GM13976 (cell line): Measurements from ENCODE around the gene BAZ1B.
"Not testable (repeated sequence)": the region's sequence is repeated elsewhere in the genome, so short reads cannot be mapped to it uniquely, and the experiment has no call there.

Source experiments
- DNase-seq: peaks from one replicate; pipeline ENCODE4 v3.0.0; 2012; ENCODE audit warnings: low spot score
- in situ Hi-C: fragments of 300-500 bp; cut with MboI; formaldehyde crosslinking; loops from one replicate; pipeline ENCODE4 v1.12.0; 2022; ENCODE audit warnings: low sequenced_read_pairs, mixed read lengths, inconsistent platforms; ENCODE audit not compliant: unreplicated experiment
- TF ChIP-seq, protein P1 (sequence below): IDR thresholded peaks from 2 replicates; pipeline ENCODE4 v1.5.1; 2012; ENCODE audit warnings: borderline replicate concordance, mild to moderate bottlenecking; ENCODE audit not compliant: insufficient read depth; ENCODE audit errors: extremely low read depth, missing control alignments, control extremely low read depth

BAZ1B gene

GRCh38 chr7:73426016-73426415 lies 96.1 kb downstream of the BAZ1B start:
- TF ChIP-seq, protein P1, sequence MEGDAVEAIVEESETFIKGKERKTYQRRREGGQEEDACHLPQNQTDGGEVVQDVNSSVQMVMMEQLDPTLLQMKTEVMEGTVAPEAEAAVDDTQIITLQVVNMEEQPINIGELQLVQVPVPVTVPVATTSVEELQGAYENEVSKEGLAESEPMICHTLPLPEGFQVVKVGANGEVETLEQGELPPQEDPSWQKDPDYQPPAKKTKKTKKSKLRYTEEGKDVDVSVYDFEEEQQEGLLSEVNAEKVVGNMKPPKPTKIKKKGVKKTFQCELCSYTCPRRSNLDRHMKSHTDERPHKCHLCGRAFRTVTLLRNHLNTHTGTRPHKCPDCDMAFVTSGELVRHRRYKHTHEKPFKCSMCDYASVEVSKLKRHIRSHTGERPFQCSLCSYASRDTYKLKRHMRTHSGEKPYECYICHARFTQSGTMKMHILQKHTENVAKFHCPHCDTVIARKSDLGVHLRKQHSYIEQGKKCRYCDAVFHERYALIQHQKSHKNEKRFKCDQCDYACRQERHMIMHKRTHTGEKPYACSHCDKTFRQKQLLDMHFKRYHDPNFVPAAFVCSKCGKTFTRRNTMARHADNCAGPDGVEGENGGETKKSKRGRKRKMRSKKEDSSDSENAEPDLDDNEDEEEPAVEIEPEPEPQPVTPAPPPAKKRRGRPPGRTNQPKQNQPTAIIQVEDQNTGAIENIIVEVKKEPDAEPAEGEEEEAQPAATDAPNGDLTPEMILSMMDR: no peak
- DNase-seq: no peak
- in situ Hi-C loops: no loop called here

DNA sequence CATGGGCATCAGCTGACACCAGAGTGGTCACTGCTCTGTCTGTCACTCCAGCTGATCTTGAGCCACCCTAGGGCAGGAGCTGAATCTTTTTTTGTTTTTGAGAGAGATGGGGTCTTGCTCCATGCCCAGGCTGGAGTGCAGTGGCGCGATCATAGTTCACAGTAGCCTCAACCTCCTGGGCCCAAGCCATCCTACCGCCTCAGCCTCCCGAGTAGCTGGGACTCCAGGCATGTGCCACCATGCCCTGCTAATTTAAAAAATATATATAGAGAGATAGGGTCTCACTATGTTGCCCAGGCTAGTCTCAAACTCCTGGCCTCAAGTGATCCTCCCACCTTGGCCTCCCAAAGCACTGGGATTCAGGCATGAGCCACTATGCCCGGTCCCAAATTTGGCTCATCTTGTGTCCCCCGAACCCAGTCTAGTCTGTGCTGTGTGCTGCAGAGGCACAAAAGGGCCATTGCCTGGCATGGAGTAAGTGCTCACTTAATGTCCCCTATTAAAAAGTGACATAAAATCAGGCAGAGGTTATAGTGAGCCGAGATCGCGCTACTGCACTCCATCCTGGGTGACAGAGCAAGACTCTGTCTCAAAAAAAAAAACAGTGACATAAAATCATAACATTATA lies 96.6 kb downstream of the BAZ1B start:
- in situ Hi-C loops: no loop called here
- DNase-seq: no peak
- TF ChIP-seq, protein P1: no peak

DNA sequence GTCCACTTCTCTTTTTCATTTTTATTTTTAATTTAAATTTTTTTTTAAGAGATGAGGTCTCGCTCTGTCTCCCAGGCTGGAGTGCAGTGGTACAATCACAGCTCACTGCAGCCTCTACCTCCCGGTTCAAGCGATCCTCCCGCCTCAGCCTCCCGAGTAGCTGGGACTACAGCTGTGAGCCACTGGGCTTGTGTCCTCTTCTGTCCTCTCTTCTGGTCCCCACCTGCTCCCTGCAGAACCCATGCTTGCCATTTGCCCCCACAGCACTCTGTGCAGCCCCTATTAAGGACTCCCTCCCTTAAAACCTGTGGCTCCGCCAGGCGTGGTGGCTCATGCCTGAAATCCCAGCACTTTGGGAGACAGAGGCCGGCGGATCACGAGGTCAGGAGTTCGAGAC lies 97.6 kb downstream of the BAZ1B start:
- no peak for DNase-seq
- TF ChIP-seq, protein P1: no peak
- in situ Hi-C loops: no loop called here

DNA sequence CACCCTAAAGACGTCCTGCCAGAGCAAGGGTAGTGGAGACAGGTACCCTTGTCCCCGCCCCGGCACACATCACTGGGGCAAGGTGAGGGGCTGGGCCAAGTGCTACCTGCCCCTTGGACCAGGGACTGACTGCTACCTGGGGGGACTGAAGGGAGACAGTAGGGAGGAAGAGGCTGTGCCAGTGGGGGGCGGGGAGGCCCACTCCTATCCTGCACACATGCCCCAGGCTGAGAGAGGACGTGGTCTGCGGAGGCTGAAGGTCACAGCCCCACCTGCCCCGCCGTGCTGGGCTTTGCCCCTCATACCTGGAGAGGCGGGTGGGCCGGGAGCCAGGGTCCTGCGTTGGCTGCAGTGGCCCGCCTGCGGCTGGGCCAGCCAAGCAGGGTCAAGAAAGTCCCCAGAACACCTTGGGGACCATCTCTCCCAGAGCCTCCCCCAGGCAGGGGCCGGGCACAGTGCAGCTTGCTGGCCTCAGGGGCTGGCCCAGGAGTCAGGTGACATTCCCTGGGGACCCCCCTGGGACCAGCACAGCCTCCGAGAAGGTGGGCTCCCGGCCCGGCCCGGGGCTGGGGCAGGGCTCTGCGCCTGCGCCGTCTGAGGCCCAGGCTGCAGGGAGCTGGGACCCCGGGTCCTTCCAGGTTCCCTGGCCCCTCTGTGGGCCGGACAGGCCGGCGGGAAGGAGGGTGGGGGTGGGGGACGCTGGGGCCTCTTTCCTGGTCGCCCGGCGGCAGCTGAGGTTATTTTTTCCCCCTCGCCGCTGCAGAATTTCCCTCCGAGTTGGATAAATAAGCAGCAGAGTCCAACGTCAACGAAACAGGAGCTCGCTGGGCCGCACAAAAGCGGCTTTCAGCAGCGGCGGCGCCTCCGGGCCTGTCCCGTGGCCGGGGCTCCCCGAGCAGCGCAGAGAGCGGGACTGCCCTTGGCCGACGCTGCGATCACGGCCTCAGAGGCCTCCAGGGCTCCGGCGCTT lies 98.3 kb downstream of the BAZ1B start:
- in situ Hi-C loops: no loop called here
- DNase-seq: peak; percentile 75

GRCh38 chr7:73420610-73421009 lies 101.5 kb downstream of the BAZ1B start:
- in situ Hi-C loops: not testable (repeated sequence)
- peak; percentile 5 for DNase-seq

More for the DNA sequence above, 98.3 kb downstream of the BAZ1B start:
- TF ChIP-seq, protein P1: no peak

DNA sequence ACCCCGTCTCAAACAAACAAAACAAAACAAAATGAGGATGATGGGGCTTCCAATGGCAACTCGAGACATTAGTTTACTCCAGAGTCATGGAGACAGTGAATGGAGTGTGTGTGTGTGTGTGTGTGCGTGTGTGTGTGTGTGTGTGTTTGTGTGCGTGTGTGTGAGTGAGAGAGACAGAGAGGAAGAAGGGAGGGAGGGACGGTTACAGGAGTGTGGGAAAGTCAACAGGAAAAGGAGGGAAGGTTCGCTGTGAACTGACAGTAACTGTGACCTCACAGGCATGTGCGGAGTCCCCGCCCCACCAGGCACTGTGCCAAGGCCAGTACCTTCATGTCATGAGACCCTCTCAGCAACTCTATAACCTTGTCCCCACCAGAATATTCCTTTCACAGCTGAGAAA lies 102.1 kb downstream of the BAZ1B start:
- DNase-seq, in situ Hi-C loops: not testable (repeated sequence)

- TF ChIP-seq, protein P1: no peak
- peak; percentile 3 for DNase-seq
- in situ Hi-C loops: no loop called here
Observed at GRCh38 chr7:73418113-73418703, 103.9 kb downstream of the BAZ1B start.

DNA sequence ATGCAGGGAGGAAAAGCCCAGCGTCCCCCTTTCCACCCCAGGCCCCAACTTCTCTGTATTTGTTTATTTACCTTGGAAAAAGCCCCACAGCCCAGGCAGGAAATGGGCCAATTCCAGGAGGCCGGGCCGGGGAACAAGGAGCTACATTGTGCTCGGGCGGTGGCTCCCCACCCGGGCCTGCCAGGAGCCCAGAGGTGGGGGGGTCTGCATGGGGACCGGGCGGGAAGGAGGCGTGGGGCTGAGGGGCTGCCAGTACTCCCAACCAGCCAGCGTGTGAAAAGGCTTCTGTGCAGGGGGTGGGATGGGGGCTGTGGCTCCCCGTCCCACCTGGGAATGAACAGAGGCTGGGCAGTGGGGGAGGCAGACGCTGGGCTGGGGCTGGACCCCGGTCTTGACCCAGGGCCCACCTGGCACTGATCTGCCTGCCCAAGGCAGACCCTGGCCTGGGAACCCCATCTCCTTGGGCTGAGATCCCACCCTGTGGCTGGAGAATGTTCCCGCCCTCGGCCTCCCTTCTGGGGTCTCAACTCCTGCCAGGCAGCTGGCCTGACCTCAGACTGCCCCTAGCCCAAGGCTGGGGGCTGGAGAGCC lies 111.5 kb downstream of the BAZ1B start:
- DNase-seq, in situ Hi-C loops: not testable (repeated sequence)

GRCh38 chr7:73404860-73405259 lies 117.2 kb downstream of the BAZ1B start:
- in situ Hi-C loops, DNase-seq: not testable (repeated sequence)

GRCh38 chr7:73399185-73400050 lies 122.7 kb downstream of the BAZ1B start:
- peak; percentile 68 for DNase-seq
- in situ Hi-C loops: not testable (repeated sequence)
